Prostate gland (tissue), 2 donors: ENCODE measurements around the gene DPYSL3.

Source experiments
- POLR2A ChIP-seq: fragments of 450-650 bp; IDR thresholded peaks from one replicate; pipeline ENCODE4 v1.6.1; 2016; ENCODE audit warnings: antibody characterized with exemption, mild to moderate bottlenecking
- POLR2AphosphoS5 ChIP-seq: sonication (generic); formaldehyde crosslinking; IDR thresholded peaks from one replicate; pipeline ENCODE4 v1.6.1; 2017; ENCODE audit warnings: antibody characterized with exemption
- TF ChIP-seq, protein P1 (sequence below), 4 experiments: fragments of 200-600 bp in 2 of 4; fragments of 450-650 bp in 2 of 4; sonication (generic) in 2 of 4; IDR thresholded peaks; 1 replicate in 3 of 4; 2 replicates in 1 of 4; pipeline ENCODE4 v1.5.1; 2016 to 2019; ENCODE audit warnings: antibody characterized with exemption in 4 of 4, mild to moderate bottlenecking in 2 of 4, moderate library complexity in 2 of 4

DNA sequence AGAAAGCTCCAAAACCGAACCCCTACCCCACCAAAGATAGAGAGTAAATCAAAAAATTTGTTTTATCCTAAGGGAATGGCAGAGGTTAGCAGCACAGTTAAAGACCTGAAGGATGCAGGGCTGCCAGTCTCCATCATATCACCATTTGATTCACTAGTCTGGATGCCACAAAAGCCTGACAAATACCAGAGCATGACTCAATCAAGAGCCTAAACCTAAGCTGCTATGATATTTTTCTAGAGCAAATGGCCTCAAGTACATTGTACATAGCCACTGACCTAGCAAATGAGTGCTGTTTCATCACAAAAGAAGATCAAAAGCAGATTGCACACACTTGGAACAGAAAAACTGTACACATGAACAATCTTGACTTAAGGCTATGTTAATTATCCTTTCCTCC, 48.0 kb downstream of the DPYSL3 start:
- TF ChIP-seq, protein P1, sequence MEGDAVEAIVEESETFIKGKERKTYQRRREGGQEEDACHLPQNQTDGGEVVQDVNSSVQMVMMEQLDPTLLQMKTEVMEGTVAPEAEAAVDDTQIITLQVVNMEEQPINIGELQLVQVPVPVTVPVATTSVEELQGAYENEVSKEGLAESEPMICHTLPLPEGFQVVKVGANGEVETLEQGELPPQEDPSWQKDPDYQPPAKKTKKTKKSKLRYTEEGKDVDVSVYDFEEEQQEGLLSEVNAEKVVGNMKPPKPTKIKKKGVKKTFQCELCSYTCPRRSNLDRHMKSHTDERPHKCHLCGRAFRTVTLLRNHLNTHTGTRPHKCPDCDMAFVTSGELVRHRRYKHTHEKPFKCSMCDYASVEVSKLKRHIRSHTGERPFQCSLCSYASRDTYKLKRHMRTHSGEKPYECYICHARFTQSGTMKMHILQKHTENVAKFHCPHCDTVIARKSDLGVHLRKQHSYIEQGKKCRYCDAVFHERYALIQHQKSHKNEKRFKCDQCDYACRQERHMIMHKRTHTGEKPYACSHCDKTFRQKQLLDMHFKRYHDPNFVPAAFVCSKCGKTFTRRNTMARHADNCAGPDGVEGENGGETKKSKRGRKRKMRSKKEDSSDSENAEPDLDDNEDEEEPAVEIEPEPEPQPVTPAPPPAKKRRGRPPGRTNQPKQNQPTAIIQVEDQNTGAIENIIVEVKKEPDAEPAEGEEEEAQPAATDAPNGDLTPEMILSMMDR (IDR thresholded peaks at IDR 0.05): no peak
- TF ChIP-seq POLR2A (no peak), POLR2AphosphoS5 (no peak)
